ENCODE results near the gene VCL.
"Not testable (repeated sequence)": the region's sequence is repeated elsewhere in the genome, so short reads cannot be mapped to it uniquely, and the experiment has no call there.

Gene VCL

GRCh38 chr10:74039561-74040145 is 41.7 kb downstream of the VCL start:
- DNase-seq (ENCODE audit: low read depth in 2 of 2) = no peak

DNA sequence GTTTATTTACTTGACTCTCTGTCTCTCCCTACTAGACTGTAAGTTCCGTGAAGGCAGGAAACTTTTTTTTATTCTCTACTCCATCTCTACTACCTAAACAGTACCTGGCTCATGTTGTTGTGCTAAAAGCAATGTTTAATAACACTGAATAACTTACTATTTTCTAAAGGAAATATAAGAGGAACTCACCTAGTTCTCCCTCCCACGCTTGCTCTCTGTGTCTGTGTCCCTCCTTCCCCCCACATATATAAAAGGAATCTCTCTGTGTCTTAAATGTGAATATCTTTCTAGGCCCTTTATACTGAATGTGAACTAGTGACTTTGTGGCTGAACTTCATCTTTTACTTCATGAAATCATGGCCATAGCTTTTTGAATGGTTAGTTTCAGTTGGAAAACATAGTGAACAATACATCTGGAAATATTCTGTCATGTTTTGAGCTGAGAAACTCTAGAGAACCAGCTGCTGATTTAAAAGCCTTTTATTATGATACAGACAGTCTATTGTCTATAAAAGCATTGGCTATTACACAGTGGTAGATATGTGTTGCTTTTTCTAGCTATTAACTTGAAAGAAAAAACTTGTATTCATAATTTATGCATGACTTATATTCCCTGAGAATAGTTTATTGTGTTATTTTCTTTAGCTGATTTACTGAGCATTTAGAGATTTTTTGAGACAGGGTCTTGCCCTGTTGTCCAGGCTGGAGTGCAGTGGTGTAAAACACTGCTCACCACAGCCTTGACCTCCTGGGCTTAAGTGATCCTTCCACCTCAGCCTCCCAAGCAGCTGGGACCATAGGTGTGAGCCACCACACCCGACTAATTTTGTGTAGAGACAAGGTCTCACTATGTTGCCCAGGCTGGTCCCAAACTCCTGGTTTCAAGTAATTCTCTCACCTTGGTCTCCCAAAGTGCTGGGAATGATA is 42.5 kb downstream of the VCL start:
- DNase-seq (ENCODE audit: low read depth in 2 of 2) = no peak

DNA sequence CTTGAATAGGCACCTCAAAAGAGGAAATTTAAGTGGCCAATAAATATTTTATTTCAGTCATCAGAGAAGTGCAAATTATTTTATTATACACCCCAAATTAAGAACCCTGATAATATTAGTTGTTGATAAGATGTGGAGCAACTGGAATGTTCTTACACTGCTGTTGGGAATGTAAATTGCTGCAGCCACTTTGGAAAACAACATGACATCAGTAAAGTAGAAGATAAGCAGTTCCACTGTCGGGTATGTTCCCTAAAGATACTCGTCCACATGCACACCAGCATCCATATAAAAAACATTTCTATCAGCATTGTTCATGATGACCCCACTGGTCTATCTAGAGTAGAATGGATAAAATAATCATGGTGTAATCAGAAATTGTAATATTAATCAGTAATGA is 46.5 kb downstream of the VCL start:
- DNase-seq (ENCODE audit: low read depth in 2 of 2) = no peak

DNA sequence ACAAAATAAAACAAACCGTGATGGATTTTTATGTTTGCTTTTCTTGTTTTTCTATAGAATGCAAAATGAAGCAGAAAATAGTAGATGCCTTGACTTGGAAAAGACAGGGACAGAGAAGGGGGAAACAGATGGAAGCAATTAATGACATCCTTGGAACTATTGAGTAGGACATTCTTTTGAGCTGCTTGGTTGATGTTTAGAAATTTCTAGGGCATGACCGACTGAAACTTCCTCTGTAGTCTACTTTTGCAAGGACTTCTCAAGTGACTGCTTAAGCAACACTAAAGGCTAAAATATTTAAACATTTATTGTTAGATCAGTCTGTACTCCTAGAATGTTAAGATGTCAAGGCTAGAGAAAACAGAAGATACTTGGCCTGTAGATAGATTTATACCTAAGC is 49.4 kb downstream of the VCL start:
- no peak for DNase-seq (ENCODE audit: low read depth in 2 of 2)

DNA sequence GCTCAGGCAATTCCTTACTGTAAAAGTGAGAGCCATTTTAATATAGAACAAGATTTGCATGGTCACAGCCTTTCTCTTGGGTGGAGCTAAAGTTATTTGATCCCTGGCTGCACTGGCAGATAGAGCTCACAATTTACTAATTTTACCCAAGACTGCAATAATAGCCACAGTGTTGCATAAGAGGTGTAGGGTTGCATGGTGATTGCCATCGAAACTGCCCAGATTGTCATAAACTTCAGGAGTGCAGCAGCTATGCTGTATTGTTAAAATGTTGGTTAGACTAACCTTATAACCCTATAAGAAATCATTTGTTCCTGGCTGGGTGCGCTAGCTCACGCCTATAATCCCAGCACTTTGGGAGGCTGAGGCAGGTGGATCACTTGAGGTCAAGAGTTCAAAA is 50.0 kb downstream of the VCL start:
- DNase-seq (ENCODE audit: low read depth in 2 of 2) = no peak

DNA sequence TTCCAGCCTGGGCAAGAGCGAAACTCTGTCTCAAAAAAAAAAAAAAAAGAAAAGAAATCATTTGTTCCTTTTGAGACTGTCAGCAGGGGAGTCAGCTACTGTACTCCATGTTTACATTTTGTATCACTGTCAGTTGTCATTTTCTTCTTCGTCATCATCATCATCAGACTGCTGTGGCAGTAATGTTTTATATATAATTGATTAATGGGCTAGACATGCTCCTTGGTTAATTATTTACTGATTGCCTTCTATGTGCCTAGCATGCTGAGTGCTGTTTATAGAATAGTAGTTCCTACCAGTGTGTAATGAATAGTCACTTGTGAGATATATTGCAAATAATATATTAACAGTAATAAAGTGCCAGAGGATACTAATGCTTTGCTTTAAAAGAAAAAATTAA is 50.5 kb downstream of the VCL start:
- no peak for DNase-seq (ENCODE audit: low read depth in 2 of 2)

GRCh38 chr10:74049955-74050354 is 52.0 kb downstream of the VCL start:
- DNase-seq (ENCODE audit: low read depth in 2 of 2) = no peak

DNA sequence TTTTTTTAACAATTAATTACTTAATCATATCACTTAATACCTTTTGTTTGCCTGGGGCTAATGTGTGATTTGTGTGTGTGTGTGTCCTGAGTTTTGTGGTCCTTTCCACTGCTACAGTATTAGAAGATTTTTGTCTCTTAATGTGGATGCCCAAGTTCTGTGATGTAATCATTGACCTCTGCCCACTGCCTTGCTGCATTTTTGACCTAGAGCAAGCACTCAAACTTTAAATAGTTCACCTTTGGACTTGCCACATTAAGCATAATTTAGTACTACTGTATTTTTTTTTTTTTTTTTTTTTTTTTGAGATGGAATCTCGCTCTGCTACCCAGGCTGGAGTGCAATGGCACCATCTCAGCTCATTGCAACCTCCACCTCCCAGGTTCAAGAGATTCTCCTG is 52.7 kb downstream of the VCL start:
- DNase-seq (ENCODE audit: low read depth in 2 of 2) = no peak

- no peak for DNase-seq (ENCODE audit: low read depth in 2 of 2)
These were observed 53.9 kb downstream of the VCL start for GRCh38 chr10:74051736-74052342.

DNA sequence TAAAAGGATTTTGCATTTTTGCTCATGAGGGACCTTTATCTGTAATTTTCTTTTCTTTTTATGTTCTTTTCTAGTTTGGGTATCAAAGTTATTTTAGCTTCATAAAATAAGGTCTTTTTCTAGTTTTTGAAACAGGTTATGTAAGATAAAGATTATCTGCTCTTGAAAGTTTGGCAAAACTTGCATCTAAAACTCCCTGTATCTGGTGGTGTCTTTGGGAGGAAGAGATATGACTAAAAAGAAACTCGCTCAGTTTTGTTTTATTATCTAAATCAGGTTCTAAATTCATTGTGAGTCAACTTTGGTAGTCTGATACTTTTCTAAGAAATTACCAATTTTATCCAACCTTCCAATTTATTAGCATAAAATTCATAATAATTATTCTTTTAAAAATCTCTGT is 55.1 kb downstream of the VCL start:
- no peak for DNase-seq (ENCODE audit: low read depth in 2 of 2)

GRCh38 chr10:74055383-74056049 is 57.6 kb downstream of the VCL start:
- DNase-seq (ENCODE audit: low read depth in 2 of 2) = no peak

DNA sequence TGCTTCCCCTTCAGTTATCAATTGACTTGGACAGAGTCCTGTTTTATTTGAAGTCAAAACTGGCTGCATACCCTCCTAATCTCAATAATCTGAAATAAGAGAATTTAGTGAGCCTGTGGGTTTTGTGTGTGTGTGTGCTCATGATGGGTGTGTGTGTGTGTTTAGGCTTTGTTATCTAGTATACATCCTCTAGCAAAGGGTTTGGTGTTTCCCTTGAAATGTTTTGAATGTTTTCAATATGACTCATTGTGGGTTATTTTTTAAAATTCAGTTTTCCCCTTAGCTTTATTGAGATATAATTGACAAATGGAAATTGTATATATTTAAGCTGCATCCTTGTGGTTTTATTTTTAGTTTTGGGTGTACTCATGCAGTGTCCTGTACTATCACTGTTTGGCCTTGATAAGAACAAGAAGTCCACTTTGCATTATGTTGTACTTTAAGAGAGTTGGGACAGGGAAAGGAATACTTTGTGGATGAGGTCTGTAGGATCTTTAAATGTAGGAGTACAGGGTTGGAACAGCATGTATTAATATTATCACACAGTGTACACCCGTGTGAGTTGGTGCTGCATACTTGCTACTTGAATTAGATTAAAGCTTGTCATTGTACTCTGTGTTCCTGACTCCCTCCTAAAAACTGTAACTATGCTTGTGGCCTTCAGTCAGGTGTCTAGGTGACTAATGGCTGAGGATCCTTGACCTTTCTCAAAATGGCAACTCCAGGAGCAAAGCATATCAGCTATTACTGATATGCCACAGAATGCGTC is 58.3 kb downstream of the VCL start:
- no peak for DNase-seq (ENCODE audit: low read depth in 2 of 2)

GRCh38 chr10:74058071-74058470 is 60.2 kb downstream of the VCL start:
- no peak for DNase-seq (ENCODE audit: low read depth in 2 of 2)

DNA sequence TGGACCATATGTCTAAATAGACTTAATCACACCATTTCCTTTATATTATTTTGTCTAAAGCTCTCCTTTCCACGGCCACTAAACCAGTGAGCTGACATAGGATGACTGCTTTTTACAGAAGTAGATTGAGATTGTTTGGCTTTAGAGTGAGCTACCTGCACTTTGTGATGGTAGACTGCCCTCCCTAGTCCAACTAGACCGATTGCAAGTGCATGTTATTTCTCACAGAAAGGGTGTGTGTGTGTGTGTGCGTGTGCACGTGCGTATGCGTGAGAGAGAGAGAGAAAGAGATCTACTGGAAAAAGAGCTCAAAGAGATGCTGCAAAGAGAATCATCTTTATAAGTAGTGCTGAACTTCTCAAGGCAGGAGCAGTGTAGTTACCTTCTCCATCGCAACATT is 60.7 kb downstream of the VCL start:
- no peak for DNase-seq (ENCODE audit: low read depth in 2 of 2)

DNA sequence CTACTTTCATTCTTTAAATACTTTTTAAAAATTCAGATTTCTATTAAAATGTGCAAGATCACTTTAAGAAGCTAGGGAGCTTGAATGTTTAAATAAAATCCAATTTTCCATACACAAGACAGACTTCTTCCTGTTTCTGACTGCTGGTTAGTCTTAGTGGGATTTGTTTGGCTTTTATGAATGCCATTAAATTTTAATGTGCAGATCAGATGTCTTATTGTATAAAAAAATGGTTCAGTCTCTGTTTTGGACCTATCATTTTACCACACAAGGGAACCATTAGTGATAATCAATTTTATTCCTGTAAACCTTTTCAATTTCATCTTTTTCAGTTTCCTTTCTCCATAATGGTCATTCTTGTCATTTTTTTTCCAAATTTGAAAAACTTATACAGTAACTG is 63.2 kb downstream of the VCL start:
- DNase-seq (ENCODE audit: low read depth in 2 of 2) = no peak

DNA sequence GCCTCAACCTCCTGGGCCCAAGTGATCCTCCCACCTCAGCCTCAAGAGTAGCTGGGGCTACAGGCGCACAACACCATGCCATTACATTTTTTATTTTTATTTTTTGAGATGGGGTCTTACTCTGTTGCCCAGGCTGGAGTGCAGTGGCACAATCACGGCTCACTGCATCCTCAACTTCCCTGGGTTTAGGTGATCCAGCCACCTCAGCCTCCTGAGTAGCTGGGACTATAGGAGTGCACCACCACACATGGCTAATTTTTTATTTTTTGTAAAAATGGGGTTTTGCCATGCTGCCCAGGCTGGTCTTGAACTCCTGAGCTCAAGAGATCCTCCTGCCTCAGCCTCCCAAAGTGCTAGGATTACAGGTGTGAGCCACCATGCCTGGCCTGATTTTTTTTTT is 64.1 kb downstream of the VCL start:
- not testable (repeated sequence) for DNase-seq (ENCODE audit: low read depth in 2 of 2)

DNA sequence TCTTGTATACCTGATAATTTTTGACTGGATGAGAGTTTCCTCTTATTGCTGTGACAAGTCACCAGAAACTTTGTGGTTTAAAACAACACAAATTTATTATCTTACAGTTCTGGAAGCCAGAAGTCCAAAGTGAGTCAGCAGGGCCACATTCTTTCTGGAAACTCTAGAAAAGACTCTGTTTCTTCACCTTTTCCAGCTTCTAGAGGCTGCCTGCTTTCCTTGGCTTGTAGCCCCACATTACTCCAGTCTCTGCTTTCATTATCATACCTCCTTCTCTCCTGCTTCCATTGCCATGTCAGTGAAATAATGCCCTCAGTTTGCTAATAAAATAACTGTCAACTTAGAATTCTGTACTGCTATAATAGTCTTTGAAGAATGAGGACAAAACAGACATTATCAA is 65.3 kb downstream of the VCL start:
- DNase-seq (ENCODE audit: low read depth in 2 of 2) = no peak

- no peak for DNase-seq (ENCODE audit: low read depth in 2 of 2)
These were observed 69.7 kb downstream of the VCL start for GRCh38 chr10:74067373-74068352.

GRCh38 chr10:74071157-74071556 is 73.2 kb downstream of the VCL start:
- DNase-seq (ENCODE audit: low read depth in 2 of 2) = no peak

- no peak for DNase-seq (ENCODE audit: low read depth in 2 of 2)
These were observed 74.6 kb downstream of the VCL start for GRCh38 chr10:74072503-74072902.

DNA sequence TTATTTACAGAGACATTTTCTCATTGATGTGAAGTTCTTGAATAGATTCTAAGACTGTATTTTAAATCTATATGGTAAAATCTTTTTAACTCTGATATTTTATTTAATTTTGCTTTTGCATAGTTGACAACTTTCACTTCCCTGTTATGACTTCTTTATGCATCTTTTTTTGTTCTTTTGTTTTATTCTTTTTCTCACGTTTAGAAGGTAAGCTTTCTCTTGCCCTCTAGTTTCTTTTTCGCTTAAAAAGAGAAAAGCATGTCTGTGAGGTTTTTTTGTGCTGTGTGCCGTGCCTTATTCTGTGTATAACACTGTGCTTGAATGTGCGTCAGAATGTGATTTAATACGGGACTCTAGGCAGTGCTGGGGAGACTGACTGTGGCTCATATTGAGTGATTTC is 78.0 kb downstream of the VCL start:
- no peak for DNase-seq (ENCODE audit: low read depth in 2 of 2)

All from stimulated activated CD8-positive, alpha-beta memory T cell treated with anti-CD3 and anti-CD28 coated beads, Interleukin-15, amount 100 ng/mL, for 48 hours (primary cell).